ENCODE results near the gene LRRFIP2.
A peak's percentile ranks its signal among the peaks of the same experiment; 100 is the strongest.

Gene LRRFIP2

GRCh38 chr3:37024092-37024491 lies 150.3 kb downstream of the LRRFIP2 start:
- DNase-seq, result peak; percentile 29

GRCh38 chr3:37017683-37018082 lies 156.7 kb downstream of the LRRFIP2 start:
- no peak for DNase-seq

- DNase-seq, result no peak
Observed at GRCh38 chr3:37016903-37017302, 157.5 kb downstream of the LRRFIP2 start.

- no peak for DNase-seq
Observed at GRCh38 chr3:37015642-37016041, 158.7 kb downstream of the LRRFIP2 start.

- DNase-seq, result no peak
Observed at GRCh38 chr3:37014620-37015019, 159.8 kb downstream of the LRRFIP2 start.

Data from fibroblast of skin of scalp (primary cell).